IMR-90 (cell line): ENCODE measurements around the gene DAP3. TPM values are rescaled to one million over a fixed set of nuclear protein-coding genes. Genes with fewer than 3 reads are reported as not detected.

Experiments
- ATAC-seq: fragments of 200-7000 bp; cut with Tn5 transposase; 2 replicates; pipeline ENCODE4 v1.9.1; 2020; ENCODE audit warnings: low read depth, mild to moderate bottlenecking, moderate library complexity
- BruUV-seq: library from RNA; stranded (reverse); fragments of 400-500 nt; replicated peaks from 2 replicates; lab custom pipeline; 2021; lab: Mats Ljungman, UMichigan
- CTCF ChIA-PET: fragments of 300-600 bp; formaldehyde crosslinking; extraction: SDS; loops from one replicate; lab custom pipeline; 2021; ENCODE audit warnings: antibody characterized with exemption; lab: Yijun Ruan, JAX
- POLR2A ChIA-PET: fragments of 300-600 bp; sonication (Branson Sonifier 250); formaldehyde crosslinking; loops from one replicate; lab custom pipeline; 2022; ENCODE audit warnings: antibody characterized with exemption; ENCODE audit not compliant: unreplicated experiment; lab: Charles Lee
- DNase-seq: peaks from one replicate; pipeline ENCODE4 v3.0.0; 2013
- H2AFZ ChIP-seq: replicated peaks from 2 replicates; pipeline ENCODE3; 2013; ENCODE audit warnings: low read length, mild to moderate bottlenecking; ENCODE audit not compliant: poor library complexity
- H2AK5ac ChIP-seq: 2 replicates; pipeline ENCODE4 v1.6.1; 2013; ENCODE audit warnings: low read depth, low read length, inconsistent platforms
- H2AK9ac ChIP-seq: replicated peaks from 2 replicates; pipeline ENCODE3; 2013; ENCODE audit warnings: mild to moderate bottlenecking, low read depth, low read length, moderate library complexity; ENCODE audit not compliant: poor library complexity
- H2BK120ac ChIP-seq: 2 replicates; pipeline ENCODE4 v1.6.1; 2013; ENCODE audit warnings: low read depth, low read length, inconsistent platforms
- H2BK15ac ChIP-seq: 3 replicates; pipeline ENCODE4 v1.6.1; 2013; ENCODE audit warnings: low read depth, low read length, inconsistent platforms
- H2BK20ac ChIP-seq: 2 replicates; pipeline ENCODE4 v1.6.1; 2013; ENCODE audit warnings: low read depth, mild to moderate bottlenecking, inconsistent platforms, low read length, moderate library complexity
- H2BK5ac ChIP-seq: 2 replicates; pipeline ENCODE4 v1.6.1; 2013; ENCODE audit warnings: mild to moderate bottlenecking, low read depth, low read length, inconsistent platforms; ENCODE audit not compliant: poor library complexity, severe bottlenecking
- H3K14ac ChIP-seq: replicated peaks from 2 replicates; pipeline ENCODE4 v1.6.1; 2013; ENCODE audit warnings: low read depth, low read length, inconsistent platforms
- H3K18ac ChIP-seq: 2 replicates; pipeline ENCODE4 v1.6.1; 2013; ENCODE audit warnings: low read depth, low read length, control low read depth
- H3K23ac ChIP-seq: 2 replicates; pipeline ENCODE4 v1.6.1; 2013; ENCODE audit warnings: low read depth, low read length, inconsistent platforms
- H3K27ac ChIP-seq: 2 replicates; pipeline ENCODE4 v1.5.1; 2013; ENCODE audit warnings: mild to moderate bottlenecking, control low read depth, low read length; ENCODE audit not compliant: insufficient read depth
- H3K27me3 ChIP-seq: 2 replicates; pipeline ENCODE4 v1.6.1; 2013; ENCODE audit warnings: low read length; ENCODE audit not compliant: control insufficient read depth, insufficient read depth
- H3K36me3 ChIP-seq: 2 replicates; pipeline ENCODE4 v1.6.1; 2013; ENCODE audit warnings: low read length, mixed read lengths; ENCODE audit not compliant: control insufficient read depth, insufficient read depth
- H3K4ac ChIP-seq: 2 replicates; pipeline ENCODE4 v1.6.1; 2013; ENCODE audit warnings: low read depth, low read length, inconsistent platforms
- H3K4me1 ChIP-seq: 2 replicates; pipeline ENCODE4 v1.6.1; 2013; ENCODE audit warnings: low read length, mixed read lengths; ENCODE audit not compliant: control insufficient read depth, insufficient read depth
- H3K4me2 ChIP-seq: 2 replicates; pipeline ENCODE4 v1.6.1; 2013; ENCODE audit warnings: low read depth, mild to moderate bottlenecking, control low read depth, low read length, moderate library complexity
- H3K4me3 ChIP-seq: 2 replicates; pipeline ENCODE4 v1.5.1; 2013; ENCODE audit warnings: low read depth, mild to moderate bottlenecking, control low read depth, low read length, moderate library complexity; ENCODE audit not compliant: insufficient read depth
- H3K56ac ChIP-seq: 2 replicates; pipeline ENCODE4 v1.6.1; 2013; ENCODE audit warnings: low read length, inconsistent platforms; ENCODE audit not compliant: insufficient read depth; ENCODE audit errors: extremely low read depth
- H3K79me1 ChIP-seq, 2 experiments: 2 replicates each; pipeline ENCODE4 v1.6.1; 2013; ENCODE audit warnings: low read length in 2 of 2, inconsistent platforms in 1 of 2, low read depth in 1 of 2
- H3K9ac ChIP-seq: 2 replicates; pipeline ENCODE4 v1.6.1; 2013; ENCODE audit warnings: low read depth, low read length, control low read depth
- H3K9me1 ChIP-seq: 2 replicates; pipeline ENCODE4 v1.6.1; 2013; ENCODE audit warnings: low read length, inconsistent platforms; ENCODE audit not compliant: insufficient read depth
- H3K9me3 ChIP-seq: 2 replicates; pipeline ENCODE4 v1.6.1; 2013; ENCODE audit warnings: low read length; ENCODE audit not compliant: control insufficient read depth, insufficient read depth
- H4K20me1 ChIP-seq: 2 replicates; pipeline ENCODE4 v1.6.1; 2013; ENCODE audit warnings: low read length, inconsistent platforms; ENCODE audit not compliant: insufficient read depth
- H4K5ac ChIP-seq: 2 replicates; pipeline ENCODE4 v1.6.1; 2013; ENCODE audit warnings: mild to moderate bottlenecking, low read depth, low read length, control low read depth
- H4K8ac ChIP-seq, 2 experiments: 2 replicates each; pipeline ENCODE4 v1.6.1; 2013; ENCODE audit warnings: low read depth in 2 of 2, low read length in 2 of 2, control low read depth in 1 of 2, inconsistent platforms in 1 of 2
- H4K91ac ChIP-seq: 2 replicates; pipeline ENCODE4 v1.6.1; 2013; ENCODE audit warnings: low read depth, low read length, inconsistent platforms; ENCODE audit not compliant: insufficient read depth
- BHLHE40 ChIP-seq: fragments of 150-350 bp; IDR thresholded peaks from 2 replicates; pipeline ENCODE4 v1.6.1; 2016; ENCODE audit warnings: mild to moderate bottlenecking, low read depth, low read length
- CHD1 ChIP-seq: IDR thresholded peaks from 2 replicates; pipeline ENCODE4 v1.6.1; 2012; ENCODE audit warnings: low read depth, low read length, improper control_type of control experiment
- MAZ ChIP-seq: IDR thresholded peaks from 2 replicates; pipeline ENCODE4 v1.6.1; 2012; ENCODE audit warnings: low read depth, mild to moderate bottlenecking, low read length, improper control_type of control experiment, moderate library complexity, borderline replicate concordance
- MXI1 ChIP-seq: IDR thresholded peaks from 2 replicates; pipeline ENCODE4 v1.6.1; 2012; ENCODE audit warnings: low read depth, mild to moderate bottlenecking, low read length, moderate library complexity, borderline replicate concordance
- NFE2L2 ChIP-seq: fragments of 150-350 bp; IDR thresholded peaks from 2 replicates; pipeline ENCODE4 v1.6.1; 2016; ENCODE audit warnings: low read depth, mild to moderate bottlenecking, low read length
- POLR2A ChIP-seq: IDR thresholded peaks from 2 replicates; pipeline ENCODE4 v1.6.1; 2012; ENCODE audit warnings: mild to moderate bottlenecking, low read depth, low read length
- RFX5 ChIP-seq: IDR thresholded peaks from 2 replicates; pipeline ENCODE4 v1.8.0; 2012; ENCODE audit warnings: low read depth, mild to moderate bottlenecking, low read length, moderate library complexity
- USF2 ChIP-seq: fragments of 150-350 bp; IDR thresholded peaks from 2 replicates; pipeline ENCODE4 v1.6.1; 2017; ENCODE audit warnings: mild to moderate bottlenecking, antibody characterized with exemption, low read length, low read depth
- WGBS, 2 experiments: methylation state at CpG; one replicate each; pipeline versions ENCODE4 v1.1.5 to v1.1.7; 2013; ENCODE audit warnings: missing lambda C conversion rate in 2 of 2; ENCODE audit not compliant: insufficient read length in 1 of 2; ENCODE audit errors: extremely low coverage in 2 of 2; 5-methylcytosine and 5-hydroxymethylcytosine counted together
- dilution Hi-C: fragments of 300-500 bp; cut with HindIII; formaldehyde crosslinking; loops from one replicate; pipeline ENCODE4 v1.14.3; 2018; ENCODE audit warnings: low sequenced_read_pairs; ENCODE audit not compliant: unreplicated experiment
- in situ Hi-C: fragments of 300-500 bp; cut with MboI; formaldehyde crosslinking; loops from 3 replicates; pipeline ENCODE4 v1.14.3; 2019; ENCODE audit warnings: low sequenced_read_pairs, inconsistent platforms, mixed read lengths
- intact Hi-C: fragments of 100-400 bp; cut with micrococcal nuclease; formaldehyde crosslinking; loops from 2 replicates; pipeline ENCODE4 v1.10.0; 2022
- polyA plus RNA-seq, 3 experiments: library from polyadenylated mRNA; depleted of rRNA; stranded (reverse); fragments of >200 nt; gene quantifications; 2 replicates each; pipeline ENCODE4 v1.2.3, GENCODE V29; 2012; ENCODE audit warnings: low replicate concordance in 1 of 3
- total RNA-seq: library from RNA; depleted of rRNA; stranded (reverse); fragments of >200 nt; gene quantifications from 2 replicates; pipeline ENCODE4 v1.2.3, GENCODE V29; 2012

Gene DAP3
- total and polyA plus RNA-seq, 2 of the 4 experiments (the other 2 are of a cell fraction): 48.6 to 126 TPM

GRCh38 chr1:155725142-155725541 lies 36.3 kb downstream of the DAP3 start:
- no peaks in the 10 kb centered on the region for H3K9me1 ChIP-seq
- H3K4me1 ChIP-seq: no peaks in the 10 kb centered on the region
- WGBS, 2 experiments: no CpG with 5 or more reads among the region's 3 CpGs
- H4K91ac ChIP-seq: no peak overlapping the region
- H2AK5ac ChIP-seq: no peak overlapping the region
- no peak for DNase-seq
- no peak overlapping the region for H3K4me3 ChIP-seq
- no peak overlapping the region for H3K23ac ChIP-seq
- H3K4ac ChIP-seq: no peak overlapping the region
- no peak overlapping the region for H4K8ac ChIP-seq
- ATAC-seq: no peak
- no peak overlapping the region for H2BK120ac ChIP-seq
- H3K79me1 ChIP-seq: peaks cover 7 to 19% of the 10 kb centered on the region in 2 experiments
- H3K56ac ChIP-seq: no peak overlapping the region
- H3K27ac ChIP-seq: no peak overlapping the region
- no peak overlapping the region for H3K18ac ChIP-seq
- no peak overlapping the region for H2AFZ ChIP-seq
- no peak overlapping the region for H2BK15ac ChIP-seq
- H2BK20ac ChIP-seq: no peak overlapping the region
- BruUV-seq: no TSS peak
- H3K36me3 ChIP-seq: peaks cover 22% of the 10 kb centered on the region
- no peak overlapping the region for H4K5ac ChIP-seq
- dilution Hi-C loops (no loop called here), intact Hi-C loops (loop anchor here (5.0 kb wide), 1 partner anchor 43 kb away; no protein-coding TSS in a partner anchor), in situ Hi-C loops (no loop called here)
- H3K9ac ChIP-seq: no peak overlapping the region
- no peak overlapping the region for H3K4me2 ChIP-seq
- TF ChIP-seq USF2 (no peak), CHD1 (no peak), NFE2L2 (no peak), MAZ (no peak), BHLHE40 (no peak), RFX5 (no peak), POLR2A (no peak), MXI1 (no peak)
- no peak overlapping the region for H2AK9ac ChIP-seq
- H3K14ac ChIP-seq: no peak overlapping the region
- no peaks in the 10 kb centered on the region for H3K27me3 ChIP-seq
- POLR2A ChIA-PET: interaction anchor here (0.6 kb wide), 1 partner anchor 899 kb away, joined by 5 read pairs; no protein-coding TSS in a partner anchor
- CTCF ChIA-PET: interaction anchor here (1.1 kb wide), 1 partner anchor 11 kb away, joined by 3 read pairs; no protein-coding TSS in a partner anchor
- H4K20me1 ChIP-seq: no peaks in the 10 kb centered on the region
- H3K9me3 ChIP-seq: no peaks in the 10 kb centered on the region
- H2BK5ac ChIP-seq: no peak overlapping the region
